HEK293 (cell line): ENCODE data around the gene NUBPL.

ENCODE experiments used
- CTCF ChIP-seq: fragments of 450-650 bp; formaldehyde crosslinking; IDR thresholded peaks from 2 replicates; pipeline ENCODE4 v1.5.1; 2016; ENCODE audit warnings: missing biosample characterization, missing genetic modification characterization
- KLF9 ChIP-seq: fragments of 450-650 bp; formaldehyde crosslinking; IDR thresholded peaks from 2 replicates; pipeline ENCODE4 v1.5.1; 2016; ENCODE audit warnings: missing biosample characterization, missing genetic modification characterization, low read depth
- RBAK ChIP-seq: fragments of 450-650 bp; formaldehyde crosslinking; IDR thresholded peaks from 2 replicates; pipeline ENCODE4 v1.5.1; 2016; ENCODE audit warnings: missing biosample characterization, missing genetic modification characterization
- YY1 ChIP-seq: fragments of 450-650 bp; formaldehyde crosslinking; IDR thresholded peaks from 2 replicates; pipeline ENCODE4 v1.5.1; 2018; ENCODE audit warnings: missing biosample characterization, missing genetic modification characterization
- ZNF48 ChIP-seq: fragments of 450-650 bp; formaldehyde crosslinking; IDR thresholded peaks from 2 replicates; pipeline ENCODE4 v1.5.1; 2016; ENCODE audit warnings: missing biosample characterization, missing genetic modification characterization
- ZNF501 ChIP-seq: fragments of 450-650 bp; formaldehyde crosslinking; IDR thresholded peaks from 2 replicates; pipeline ENCODE4 v1.5.1; 2016; ENCODE audit warnings: missing biosample characterization, missing genetic modification characterization
- ZNF585B ChIP-seq: fragments of 450-650 bp; formaldehyde crosslinking; IDR thresholded peaks from 2 replicates; pipeline ENCODE4 v1.5.1; 2016; ENCODE audit warnings: missing biosample characterization, missing genetic modification characterization
- ZNF670 ChIP-seq: fragments of 450-650 bp; formaldehyde crosslinking; IDR thresholded peaks from 2 replicates; pipeline ENCODE4 v1.5.1; 2016; ENCODE audit warnings: missing biosample characterization, missing genetic modification characterization, low read depth

- no peak for TF ChIP-seq ZNF48 (tag by site-specific recombination)
- TF ChIP-seq ZNF670 = no peak
- no peak for TF ChIP-seq CTCF
- no peak for TF ChIP-seq KLF9 (tag by site-specific recombination)
- TF ChIP-seq RBAK (tag by site-specific recombination) = no peak
- TF ChIP-seq ZNF501 (tag by site-specific recombination) = no peak
- no peak for TF ChIP-seq ZNF585B (tag by site-specific recombination)
- TF ChIP-seq YY1 (tag by site-specific recombination) = no peak
Measured at GRCh38 chr14:31884776-31885379, 323.7 kb downstream of the NUBPL start.
